Upper lobe of left lung (tissue), 4 donors: ENCODE data around the gene RGS19.

Source experiments
- CTCF ChIP-seq, 6 experiments: fragments of 450-650 bp in 4 of 6; fragments of 200-600 bp in 2 of 6; sonication (generic) in 2 of 6; IDR thresholded peaks; one replicate each; pipeline ENCODE4 v1.5.1; 2016 to 2019; ENCODE audit warnings: antibody characterized with exemption in 6 of 6
- EP300 ChIP-seq, 4 donors: sonication (generic); formaldehyde crosslinking; IDR thresholded peaks; one replicate each; pipeline ENCODE4 v1.5.1; 2017; ENCODE audit warnings: antibody characterized with exemption in 4 of 4, control low read depth in 2 of 4

- no peak for TF ChIP-seq CTCF (IDR thresholded peaks at IDR 0.05)
- no peak for TF ChIP-seq EP300 (IDR thresholded peaks at IDR 0.05)
Measured at GRCh38 chr20:64116541-64117431, 37.5 kb upstream of the RGS19 start.
